Lower leg skin (tissue), 3 donors: ENCODE data around the gene BAIAP2.

ENCODE experiments used
- CTCF ChIP-seq, 3 donors: fragments of 450-650 bp; IDR thresholded peaks; one replicate each; pipeline ENCODE4 v1.5.1; 2016; ENCODE audit warnings: antibody characterized with exemption in 3 of 3, mild to moderate bottlenecking in 3 of 3, moderate library complexity in 2 of 3
- POLR2A ChIP-seq, 2 donors: fragments of 450-650 bp; IDR thresholded peaks; one replicate each; pipeline ENCODE4 v1.6.1; 2016 to 2017; ENCODE audit warnings: antibody characterized with exemption in 2 of 2, mild to moderate bottlenecking in 1 of 2, moderate library complexity in 1 of 2

- TF ChIP-seq CTCF (IDR thresholded peaks at IDR 0.05) (no peak), POLR2A (IDR thresholded peaks at IDR 0.05) (no peak)
These were observed 73.3 kb downstream of the BAIAP2 start for GRCh38 chr17:81108220-81108619.
